ENCODE data around the gene CENPS.

DNA sequence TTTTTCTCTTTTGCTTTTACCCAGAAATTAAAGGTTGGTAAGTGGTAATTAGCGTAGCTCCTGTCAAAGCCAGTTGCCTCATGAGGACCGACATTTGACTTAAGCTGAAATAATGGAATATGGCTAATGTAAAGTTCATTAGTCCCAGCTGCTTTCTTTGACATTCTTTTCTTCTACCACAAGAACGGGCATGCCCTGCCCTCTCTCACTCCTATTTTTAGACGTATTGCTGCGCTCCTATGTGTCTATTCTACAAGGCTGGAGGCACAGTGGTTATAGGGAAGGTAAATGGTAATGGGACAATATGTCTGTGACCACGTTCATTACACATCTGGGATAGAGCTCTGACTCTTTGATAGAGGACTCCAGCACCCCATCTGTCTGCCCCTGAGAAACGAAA is 26.4 kb downstream of the CENPS start:
- TF ChIP-seq POLR2A (IDR thresholded peaks at IDR 0.05) (no peak), EP300 (IDR thresholded peaks at IDR 0.05) (no peak)
- TF ChIP-seq, protein P1, sequence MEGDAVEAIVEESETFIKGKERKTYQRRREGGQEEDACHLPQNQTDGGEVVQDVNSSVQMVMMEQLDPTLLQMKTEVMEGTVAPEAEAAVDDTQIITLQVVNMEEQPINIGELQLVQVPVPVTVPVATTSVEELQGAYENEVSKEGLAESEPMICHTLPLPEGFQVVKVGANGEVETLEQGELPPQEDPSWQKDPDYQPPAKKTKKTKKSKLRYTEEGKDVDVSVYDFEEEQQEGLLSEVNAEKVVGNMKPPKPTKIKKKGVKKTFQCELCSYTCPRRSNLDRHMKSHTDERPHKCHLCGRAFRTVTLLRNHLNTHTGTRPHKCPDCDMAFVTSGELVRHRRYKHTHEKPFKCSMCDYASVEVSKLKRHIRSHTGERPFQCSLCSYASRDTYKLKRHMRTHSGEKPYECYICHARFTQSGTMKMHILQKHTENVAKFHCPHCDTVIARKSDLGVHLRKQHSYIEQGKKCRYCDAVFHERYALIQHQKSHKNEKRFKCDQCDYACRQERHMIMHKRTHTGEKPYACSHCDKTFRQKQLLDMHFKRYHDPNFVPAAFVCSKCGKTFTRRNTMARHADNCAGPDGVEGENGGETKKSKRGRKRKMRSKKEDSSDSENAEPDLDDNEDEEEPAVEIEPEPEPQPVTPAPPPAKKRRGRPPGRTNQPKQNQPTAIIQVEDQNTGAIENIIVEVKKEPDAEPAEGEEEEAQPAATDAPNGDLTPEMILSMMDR (IDR thresholded peaks at IDR 0.05) = no peak

Measured in tibial nerve (tissue), 4 donors.